ENCODE results near the gene MYH13.

Gene MYH13

GRCh38 chr17:10372906-10373305 is at the start of gene MYH13:
Gene MYH13 (minus strand): TSS chr17:10373006. CDS start chr17:10364530, 8,476 bp downstream.
- no peak for DNase-seq (ENCODE audit: low read depth)

GRCh38 chr17:10421900-10422542 is 49.2 kb upstream of the MYH13 start, which contains the start of gene MYH8:
Gene MYH8 (minus strand): TSS chr17:10421950. CDS start chr17:10420227, 1,723 bp downstream.
- DNase-seq (ENCODE audit: low read depth), result no peak

- no peak for DNase-seq (ENCODE audit: low read depth)
These were observed 48.4 kb upstream of the MYH13 start for GRCh38 chr17:10421211-10421610.

GRCh38 chr17:10420811-10421210 is 48.0 kb upstream of the MYH13 start:
- no peak for DNase-seq (ENCODE audit: low read depth)

- DNase-seq (ENCODE audit: low read depth), result no peak
These were observed 44.6 kb upstream of the MYH13 start for GRCh38 chr17:10417431-10417830.

GRCh38 chr17:10415161-10415560 is 42.4 kb upstream of the MYH13 start:
- DNase-seq (ENCODE audit: low read depth), result no peak

GRCh38 chr17:10403589-10403988 is 30.8 kb upstream of the MYH13 start:
- no peak for DNase-seq (ENCODE audit: low read depth)

- DNase-seq (ENCODE audit: low read depth), result no peak
These were observed 25.5 kb upstream of the MYH13 start for GRCh38 chr17:10398352-10398751.

GRCh38 chr17:10396524-10397163 is 23.8 kb upstream of the MYH13 start:
- DNase-seq (ENCODE audit: low read depth), result no peak

GRCh38 chr17:10394201-10394887 is 21.5 kb upstream of the MYH13 start:
- no peak for DNase-seq (ENCODE audit: low read depth)

GRCh38 chr17:10392880-10393279 is 20.1 kb upstream of the MYH13 start:
- no peak for DNase-seq (ENCODE audit: low read depth)

- DNase-seq (ENCODE audit: low read depth), result no peak
These were observed 13.1 kb upstream of the MYH13 start for GRCh38 chr17:10385871-10386270.

- DNase-seq (ENCODE audit: low read depth), result no peak
These were observed 11.4 kb upstream of the MYH13 start for GRCh38 chr17:10384175-10384574.

- DNase-seq (ENCODE audit: low read depth), result no peak
These were observed 8.0 kb upstream of the MYH13 start for GRCh38 chr17:10380631-10381408.

GRCh38 chr17:10370016-10370608 is 2.7 kb downstream of the MYH13 start:
- DNase-seq (ENCODE audit: low read depth), result no peak

- DNase-seq (ENCODE audit: low read depth), result no peak
These were observed 3.6 kb downstream of the MYH13 start for GRCh38 chr17:10369239-10369638.

- DNase-seq (ENCODE audit: low read depth), result no peak
These were observed 4.2 kb downstream of the MYH13 start for GRCh38 chr17:10368561-10368960.

- DNase-seq (ENCODE audit: low read depth), result no peak
These were observed 12.2 kb downstream of the MYH13 start for GRCh38 chr17:10360578-10360977.

GRCh38 chr17:10357768-10358167 is 15.0 kb downstream of the MYH13 start:
- DNase-seq (ENCODE audit: low read depth), result peak; percentile 1

GRCh38 chr17:10354651-10355050 is 18.2 kb downstream of the MYH13 start:
- DNase-seq (ENCODE audit: low read depth), result no peak

GRCh38 chr17:10352893-10353292 is 19.9 kb downstream of the MYH13 start:
- no peak for DNase-seq (ENCODE audit: low read depth)

GRCh38 chr17:10349403-10349802 is 23.4 kb downstream of the MYH13 start:
- DNase-seq (ENCODE audit: low read depth), result no peak
